Omental fat pad (tissue), 4 donors: ENCODE data around the gene RCCD1. TPM values are rescaled to one million over a fixed set of nuclear protein-coding genes. Genes with fewer than 3 reads are reported as not detected.

ENCODE experiments used
- ATAC-seq: fragments of 150-250 bp; one replicate; pipeline ENCODE4 v1.9.1; 2016; ENCODE audit warnings: mild to moderate bottlenecking, moderate library complexity; ENCODE audit not compliant: low FRiP score
- DNase-seq: peaks from one replicate; pipeline ENCODE4 v3.0.0-alpha.2; 2019; ENCODE audit warnings: low spot score
- total RNA-seq, 4 donors: library from RNA; depleted of rRNA; stranded (reverse); fragments of >200 nt; gene quantifications; one replicate each; pipeline ENCODE4 v1.1.0, GENCODE V29; 2016
- TF ChIP-seq, protein P1 (sequence below), 3 donors: fragments of 450-650 bp; IDR thresholded peaks; one replicate each; pipeline ENCODE4 v1.5.1; 2016 to 2017; ENCODE audit warnings: antibody characterized with exemption in 3 of 3, mild to moderate bottlenecking in 3 of 3, moderate library complexity in 2 of 3

RCCD1 gene
- total RNA-seq, 4 donors from 2014 or later: 2.6 to 6.6 (median 5.0) TPM

GRCh38 chr15:90988296-90988695 is 33.6 kb downstream of the RCCD1 start:
- DNase-seq (no peak), ATAC-seq (no peak)
- TF ChIP-seq, protein P1, sequence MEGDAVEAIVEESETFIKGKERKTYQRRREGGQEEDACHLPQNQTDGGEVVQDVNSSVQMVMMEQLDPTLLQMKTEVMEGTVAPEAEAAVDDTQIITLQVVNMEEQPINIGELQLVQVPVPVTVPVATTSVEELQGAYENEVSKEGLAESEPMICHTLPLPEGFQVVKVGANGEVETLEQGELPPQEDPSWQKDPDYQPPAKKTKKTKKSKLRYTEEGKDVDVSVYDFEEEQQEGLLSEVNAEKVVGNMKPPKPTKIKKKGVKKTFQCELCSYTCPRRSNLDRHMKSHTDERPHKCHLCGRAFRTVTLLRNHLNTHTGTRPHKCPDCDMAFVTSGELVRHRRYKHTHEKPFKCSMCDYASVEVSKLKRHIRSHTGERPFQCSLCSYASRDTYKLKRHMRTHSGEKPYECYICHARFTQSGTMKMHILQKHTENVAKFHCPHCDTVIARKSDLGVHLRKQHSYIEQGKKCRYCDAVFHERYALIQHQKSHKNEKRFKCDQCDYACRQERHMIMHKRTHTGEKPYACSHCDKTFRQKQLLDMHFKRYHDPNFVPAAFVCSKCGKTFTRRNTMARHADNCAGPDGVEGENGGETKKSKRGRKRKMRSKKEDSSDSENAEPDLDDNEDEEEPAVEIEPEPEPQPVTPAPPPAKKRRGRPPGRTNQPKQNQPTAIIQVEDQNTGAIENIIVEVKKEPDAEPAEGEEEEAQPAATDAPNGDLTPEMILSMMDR (IDR thresholded peaks at IDR 0.05): no peak

DNA sequence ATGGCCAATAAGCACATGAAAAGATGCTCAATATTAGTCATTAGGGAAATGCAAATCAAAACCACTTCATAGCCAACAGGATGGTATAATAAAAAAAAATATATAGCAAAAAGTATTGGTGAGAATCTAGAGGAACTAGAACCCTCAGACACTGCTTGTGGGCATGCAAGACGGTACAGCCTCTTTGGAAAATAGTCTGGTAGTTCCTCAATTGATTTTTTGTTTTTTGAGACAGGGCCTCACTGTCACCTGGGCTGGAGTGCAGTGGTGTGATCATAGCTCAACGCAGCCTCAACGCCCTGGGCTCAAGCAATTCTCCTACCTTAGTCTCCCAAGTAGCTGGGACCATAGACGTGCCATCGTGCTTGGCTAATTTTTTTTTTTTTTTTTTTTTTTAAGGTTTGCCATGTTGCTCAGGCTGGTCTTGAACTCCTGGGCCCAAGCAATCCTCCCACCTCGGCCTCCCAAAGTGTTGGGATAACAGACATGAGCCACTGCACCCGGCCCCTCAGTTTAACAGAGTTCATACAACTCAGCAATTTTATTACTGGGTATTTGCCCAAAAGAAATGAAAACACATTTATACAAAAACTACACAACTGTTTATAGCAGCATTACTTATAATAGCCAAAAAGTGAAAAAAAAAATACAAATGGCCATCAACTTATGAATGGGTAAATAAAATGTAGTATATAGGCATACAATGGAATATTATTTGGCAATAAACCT is 34.5 kb downstream of the RCCD1 start:
- DNase-seq: no peak
- no peak for ATAC-seq
- TF ChIP-seq, protein P1 (IDR thresholded peaks at IDR 0.05): no peak

DNA sequence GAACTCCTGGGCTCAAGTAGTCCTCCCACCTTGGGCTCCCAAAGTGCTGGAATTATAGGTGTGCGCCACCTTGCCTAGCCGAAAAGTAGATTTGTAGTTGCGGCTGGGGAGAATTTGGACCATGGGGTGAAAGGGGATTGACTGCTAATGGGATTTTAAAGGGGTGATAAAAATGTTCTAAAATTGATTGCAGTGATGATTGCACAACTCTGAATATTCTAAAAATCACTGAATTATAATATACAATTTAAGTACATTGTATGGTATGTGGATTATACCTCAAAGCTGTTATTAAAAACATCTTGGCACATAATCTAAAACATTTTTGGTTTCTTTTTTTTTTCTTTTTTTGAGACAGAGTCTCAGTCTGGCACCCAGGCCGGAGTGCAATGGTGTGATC is 35.8 kb downstream of the RCCD1 start:
- ATAC-seq: no peak
- TF ChIP-seq, protein P1 (IDR thresholded peaks at IDR 0.05): no peak
- no peak for DNase-seq

- TF ChIP-seq, protein P1 (IDR thresholded peaks at IDR 0.05): no peak
- ATAC-seq: no peak
Measured at GRCh38 chr15:90991587-90992285, 37.1 kb downstream of the RCCD1 start.

GRCh38 chr15:90994059-90994416 is 39.4 kb downstream of the RCCD1 start:
- TF ChIP-seq, protein P1 (IDR thresholded peaks at IDR 0.05): no peak
- DNase-seq (no peak), ATAC-seq (peak; percentile 50)

More at GRCh38 chr15:90991587-90992285, 37.1 kb downstream of the RCCD1 start:
- DNase-seq: no peak

- TF ChIP-seq, protein P1 (IDR thresholded peaks at IDR 0.05): no peak
- peak; percentile 85 for DNase-seq
- peak; percentile 100 for ATAC-seq
Measured at GRCh38 chr15:90994417-90995311, 40.0 kb downstream of the RCCD1 start, which contains the start of gene PRC1. TSS of gene PRC1 (minus strand) at chr15:90994535. CDS start at chr15:90994417, 118 bp downstream.
